ENCODE data around the gene MCRIP1. TPM values are rescaled to one million over a fixed set of nuclear protein-coding genes. Genes with fewer than 3 reads are reported as not detected.

MCRIP1 gene
- total and polyA plus RNA-seq, 9 of the 15 experiments (the other 6 are each of a cell fraction or from before 2014, with no cell fraction given), result 0.39 to 35.8 (median 9.7) TPM

GRCh38 chr17:81846743-81847689, 13.9 kb upstream of the MCRIP1 start (continued):
- TF ChIP-seq NFYB (IDR thresholded peaks at IDR 0.05; ENCODE audit: extremely low read depth, insufficient read length) (no peak), NFIC (IDR thresholded peaks at IDR 0.05) (no peak), ZNF511 (CRISPR knock-in tag; IDR thresholded peaks at IDR 0.05) (no peak), TAF7 (tag; IDR thresholded peaks at IDR 0.05) (no peak), GTF2E2 (tag; IDR thresholded peaks at IDR 0.05) (no peak), TAF9B (IDR thresholded peaks at IDR 0.05; ENCODE audit: partially characterized antibody) (no peak), ADNP (tag; IDR thresholded peaks at IDR 0.05) (no peak), HBP1 (CRISPR knock-in tag; IDR thresholded peaks at IDR 0.05) (no peak), FIP1L1 (IDR thresholded peaks at IDR 0.05; ENCODE audit: low read depth, low read length, poor library complexity, severe bottlenecking) (no peak), NFRKB (IDR thresholded peaks at IDR 0.05; ENCODE audit: low read depth) (no peak), NFE2 (IDR thresholded peaks at IDR 0.05; ENCODE audit: low read depth) (no peak), GTF2F1 (IDR thresholded peaks at IDR 0.05; ENCODE audit: low read depth, low read length) (no peak), SRSF9 (IDR thresholded peaks at IDR 0.05; ENCODE audit: borderline replicate concordance, low read depth, low read length) (no peak), MCM7 (IDR thresholded peaks at IDR 0.05) (no peak), ZNF445 (CRISPR knock-in tag; IDR thresholded peaks at IDR 0.05; ENCODE audit: low read depth) (no peak), LCOR (CRISPR knock-in tag; IDR thresholded peaks at IDR 0.05) (no peak), U2AF2 (optimal IDR thresholded peaks at IDR 0.05; ENCODE audit: low read depth, low read length) (no peak), CBX2 (IDR thresholded peaks at IDR 0.05; ENCODE audit: insufficient read depth, low read length, poor library complexity, severe bottlenecking) (no peak), TFAP4 (CRISPR knock-in tag; IDR thresholded peaks at IDR 0.05; ENCODE audit: borderline replicate concordance) (no peak), POLR2AphosphoS2 (IDR thresholded peaks at IDR 0.05; ENCODE audit: low read length) (peak; percentile 70; the same call in 1 of the 2 replicates)
- TF ChIP-seq, protein P1, sequence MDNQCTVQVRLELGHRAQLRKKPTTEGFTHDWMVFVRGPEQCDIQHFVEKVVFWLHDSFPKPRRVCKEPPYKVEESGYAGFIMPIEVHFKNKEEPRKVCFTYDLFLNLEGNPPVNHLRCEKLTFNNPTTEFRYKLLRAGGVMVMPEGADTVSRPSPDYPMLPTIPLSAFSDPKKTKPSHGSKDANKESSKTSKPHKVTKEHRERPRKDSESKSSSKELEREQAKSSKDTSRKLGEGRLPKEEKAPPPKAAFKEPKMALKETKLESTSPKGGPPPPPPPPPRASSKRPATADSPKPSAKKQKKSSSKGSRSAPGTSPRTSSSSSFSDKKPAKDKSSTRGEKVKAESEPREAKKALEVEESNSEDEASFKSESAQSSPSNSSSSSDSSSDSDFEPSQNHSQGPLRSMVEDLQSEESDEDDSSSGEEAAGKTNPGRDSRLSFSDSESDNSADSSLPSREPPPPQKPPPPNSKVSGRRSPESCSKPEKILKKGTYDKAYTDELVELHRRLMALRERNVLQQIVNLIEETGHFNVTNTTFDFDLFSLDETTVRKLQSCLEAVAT (IDR thresholded peaks at IDR 0.05), result no peak

Data from K562 (cell line).